Chondrocyte (in vitro differentiated cells): ENCODE results near the gene FN3K. TPM values are rescaled to one million over a fixed set of nuclear protein-coding genes. Genes with fewer than 3 reads are reported as not detected.

Experiments used
- DNase-seq: peaks from one replicate; pipeline ENCODE4 v3.0.0; 2021; ENCODE audit warnings: mixed read lengths, low spot score
- H3K27ac Mint-ChIP-seq: one replicate; pipeline ENCODE4 v1.8.0; 2021; ENCODE audit warnings: mild to moderate bottlenecking, moderate library complexity, mixed read lengths; ENCODE audit not compliant: unreplicated experiment
- H3K27me3 Mint-ChIP-seq: 2 replicates; pipeline ENCODE4 v1.8.0; 2021; ENCODE audit warnings: low read depth, mixed read lengths
- H3K36me3 Mint-ChIP-seq: 2 replicates; pipeline ENCODE4 v1.8.0; 2021; ENCODE audit warnings: low read depth, mixed read lengths
- H3K4me1 Mint-ChIP-seq: 2 replicates; pipeline ENCODE4 v1.8.0; 2021; ENCODE audit warnings: low read depth, mild to moderate bottlenecking, mixed read lengths
- H3K4me3 Mint-ChIP-seq: one replicate; pipeline ENCODE4 v1.8.0; 2021; ENCODE audit warnings: mild to moderate bottlenecking, moderate library complexity, mixed read lengths; ENCODE audit not compliant: unreplicated experiment
- H3K9me3 Mint-ChIP-seq: 2 replicates; pipeline ENCODE4 v1.8.0; 2021; ENCODE audit warnings: low read depth, mixed read lengths
- total RNA-seq: library from RNA; stranded (reverse); gene quantifications from 3 replicates; pipeline ENCODE4 v1.2.1, GENCODE V29; 2021
- TF ChIP-seq, protein P1 (sequence below): fragments of 200-600 bp; sonication (generic); IDR thresholded peaks from 2 replicates; pipeline ENCODE4 v1.5.0; 2021; ENCODE audit warnings: antibody characterized with exemption, mild to moderate bottlenecking, moderate library complexity

Gene FN3K
- total RNA-seq, 1 donor from 2014 or later = 19.0 TPM

DNA sequence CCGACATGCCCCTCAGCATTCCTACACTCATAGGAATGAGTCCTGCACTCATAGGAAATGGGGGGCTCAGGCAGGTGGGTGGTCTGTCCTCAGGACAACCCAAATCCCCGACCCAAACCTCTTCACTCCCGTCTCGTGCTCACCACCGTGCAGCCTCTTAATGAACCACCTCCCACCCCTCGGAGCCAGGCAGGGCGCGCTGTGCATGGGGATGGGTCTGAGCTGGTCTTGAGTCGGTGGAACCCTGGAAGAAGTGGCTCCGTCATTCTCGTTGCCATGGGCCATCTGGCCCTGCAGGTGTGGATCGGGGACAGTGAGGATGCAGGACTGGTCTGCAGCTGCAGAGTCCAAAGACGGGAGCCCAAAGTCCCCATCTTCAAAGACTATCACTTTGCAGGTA, 30.5 kb upstream of the FN3K start:
- DNase-seq = no peak
- H3K9me3 Mint-ChIP-seq = no peaks in the 10 kb centered on the region
- no peaks in the 10 kb centered on the region for H3K27me3 Mint-ChIP-seq
- H3K27ac Mint-ChIP-seq = no peak overlapping the region
- no peak overlapping the region for H3K4me3 Mint-ChIP-seq
- TF ChIP-seq, protein P1, sequence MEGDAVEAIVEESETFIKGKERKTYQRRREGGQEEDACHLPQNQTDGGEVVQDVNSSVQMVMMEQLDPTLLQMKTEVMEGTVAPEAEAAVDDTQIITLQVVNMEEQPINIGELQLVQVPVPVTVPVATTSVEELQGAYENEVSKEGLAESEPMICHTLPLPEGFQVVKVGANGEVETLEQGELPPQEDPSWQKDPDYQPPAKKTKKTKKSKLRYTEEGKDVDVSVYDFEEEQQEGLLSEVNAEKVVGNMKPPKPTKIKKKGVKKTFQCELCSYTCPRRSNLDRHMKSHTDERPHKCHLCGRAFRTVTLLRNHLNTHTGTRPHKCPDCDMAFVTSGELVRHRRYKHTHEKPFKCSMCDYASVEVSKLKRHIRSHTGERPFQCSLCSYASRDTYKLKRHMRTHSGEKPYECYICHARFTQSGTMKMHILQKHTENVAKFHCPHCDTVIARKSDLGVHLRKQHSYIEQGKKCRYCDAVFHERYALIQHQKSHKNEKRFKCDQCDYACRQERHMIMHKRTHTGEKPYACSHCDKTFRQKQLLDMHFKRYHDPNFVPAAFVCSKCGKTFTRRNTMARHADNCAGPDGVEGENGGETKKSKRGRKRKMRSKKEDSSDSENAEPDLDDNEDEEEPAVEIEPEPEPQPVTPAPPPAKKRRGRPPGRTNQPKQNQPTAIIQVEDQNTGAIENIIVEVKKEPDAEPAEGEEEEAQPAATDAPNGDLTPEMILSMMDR = no peak
- no peaks in the 10 kb centered on the region for H3K36me3 Mint-ChIP-seq
- peaks cover 30% of the 10 kb centered on the region for H3K4me1 Mint-ChIP-seq

DNA sequence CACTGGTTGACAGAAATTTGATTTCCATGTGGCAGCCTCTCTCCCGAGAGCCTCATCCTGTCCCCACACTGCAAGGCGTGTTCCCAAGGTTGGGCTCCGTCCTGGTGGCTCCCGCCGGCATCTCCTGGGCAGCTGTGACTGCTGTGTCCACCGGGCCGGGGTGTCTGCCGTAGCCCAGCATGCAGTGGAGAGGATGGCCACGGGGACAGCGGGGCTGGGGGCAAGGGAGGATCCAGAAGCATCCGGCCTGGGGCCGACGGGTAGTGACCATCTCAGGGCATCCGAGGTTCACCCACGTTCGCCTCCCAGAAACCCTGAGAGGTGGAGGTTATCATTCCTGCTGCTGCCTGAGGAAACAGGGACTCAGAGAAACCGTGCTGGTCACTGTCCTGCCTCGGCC, 29.7 kb upstream of the FN3K start:
- peaks cover 30% of the 10 kb centered on the region for H3K4me1 Mint-ChIP-seq
- no peak overlapping the region for H3K4me3 Mint-ChIP-seq
- H3K36me3 Mint-ChIP-seq = no peaks in the 10 kb centered on the region
- H3K27ac Mint-ChIP-seq = no peak overlapping the region
- DNase-seq = no peak
- TF ChIP-seq, protein P1 = no peak
- H3K27me3 Mint-ChIP-seq = no peaks in the 10 kb centered on the region
- no peaks in the 10 kb centered on the region for H3K9me3 Mint-ChIP-seq

- Mint-ChIP-seq H3K36me3 (no peaks in the 10 kb centered on the region), H3K9me3 (no peaks in the 10 kb centered on the region), H3K4me1 (peaks cover 14% of the 10 kb centered on the region), H3K27ac (no peak overlapping the region), H3K4me3 (no peak overlapping the region), H3K27me3 (no peaks in the 10 kb centered on the region)
- DNase-seq = no peak
- TF ChIP-seq, protein P1 = no peak
These were observed 26.3 kb upstream of the FN3K start for GRCh38 chr17:82709024-82709675.

DNA sequence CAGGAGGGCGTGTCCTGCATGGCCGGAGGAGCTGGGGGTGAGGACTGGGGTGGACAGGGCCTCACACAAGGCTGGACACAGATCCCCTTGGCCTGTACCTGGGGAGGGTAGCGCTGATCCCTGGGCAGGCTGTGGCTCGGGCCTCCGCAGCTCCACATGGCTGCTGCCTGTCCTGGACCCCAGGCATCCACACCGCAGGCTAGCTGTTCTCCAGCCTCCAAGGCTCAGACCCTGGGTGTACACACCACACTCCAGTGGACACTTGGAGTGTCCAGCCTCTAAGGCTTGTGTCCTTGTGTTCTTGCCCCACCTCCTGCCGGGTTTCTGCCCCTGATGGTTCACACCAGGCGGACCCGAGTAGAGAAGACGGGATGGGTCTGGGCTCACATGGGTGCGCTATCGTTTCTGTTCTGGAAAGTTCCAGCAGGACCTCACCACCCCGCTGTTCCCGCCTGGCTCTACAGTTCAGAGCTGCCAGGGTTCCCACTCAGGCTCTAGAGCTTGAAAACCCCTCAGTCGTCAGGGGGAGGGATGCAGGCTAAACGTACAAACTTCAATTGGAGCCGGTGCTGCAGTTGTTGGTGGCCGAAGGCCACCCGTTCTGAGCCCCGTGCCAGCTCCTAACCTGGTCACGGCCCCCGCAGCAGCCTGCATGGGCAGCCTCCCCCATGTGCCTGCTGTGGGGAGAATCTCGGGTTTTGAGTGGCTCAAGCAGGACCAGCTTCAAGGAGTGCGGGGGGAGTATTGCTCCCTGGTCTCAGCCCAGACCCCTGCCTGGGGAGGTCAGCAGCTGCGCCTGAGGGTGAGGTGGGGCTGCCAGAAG, 25.5 kb upstream of the FN3K start:
- no peak overlapping the region for H3K27ac Mint-ChIP-seq
- peaks cover 10% of the 10 kb centered on the region for H3K4me1 Mint-ChIP-seq
- H3K36me3 Mint-ChIP-seq = no peaks in the 10 kb centered on the region
- TF ChIP-seq, protein P1 = no peak
- no peak for DNase-seq
- no peaks in the 10 kb centered on the region for H3K9me3 Mint-ChIP-seq
- no peaks in the 10 kb centered on the region for H3K27me3 Mint-ChIP-seq
- H3K4me3 Mint-ChIP-seq = no peak overlapping the region

- Mint-ChIP-seq H3K4me3 (no peak overlapping the region), H3K36me3 (no peaks in the 10 kb centered on the region), H3K4me1 (peaks cover 10% of the 10 kb centered on the region), H3K27me3 (no peaks in the 10 kb centered on the region), H3K27ac (no peak overlapping the region), H3K9me3 (no peaks in the 10 kb centered on the region)
- DNase-seq = no peak
- TF ChIP-seq, protein P1 = no peak
These were observed 24.7 kb upstream of the FN3K start for GRCh38 chr17:82710499-82711232.
